Stimulated activated CD4-positive, alpha-beta T cell treated with anti-CD3 and anti-CD28 coated beads, Interleukin-1b, Interleukin-23, amount 100 ng/mL, for 24 hours (primary cell): Measurements from ENCODE around the gene CD99L2.
A peak's percentile ranks its signal among the peaks of the same experiment; 100 is the strongest.
"Not testable (repeated sequence)": the region's sequence is repeated elsewhere in the genome, so short reads cannot be mapped to it uniquely, and the experiment has no call there.

Experiments
- DNase-seq, 4 experiments: peaks; one replicate each; pipeline ENCODE4 v3.0.0-alpha.2; 2020; ENCODE audit warnings: low read depth in 4 of 4, low spot score in 1 of 4

Gene CD99L2

GRCh38 chrX:150897421-150898320 lies 797 bp downstream of the CD99L2 start:
- DNase-seq = peak in 2 of 4 experiments; percentile 28 to 34

- DNase-seq = no peak
Measured at GRCh38 chrX:150896632-150897031, 1.8 kb downstream of the CD99L2 start.

GRCh38 chrX:150893936-150894335 lies 4.5 kb downstream of the CD99L2 start:
- DNase-seq = no peak

DNA sequence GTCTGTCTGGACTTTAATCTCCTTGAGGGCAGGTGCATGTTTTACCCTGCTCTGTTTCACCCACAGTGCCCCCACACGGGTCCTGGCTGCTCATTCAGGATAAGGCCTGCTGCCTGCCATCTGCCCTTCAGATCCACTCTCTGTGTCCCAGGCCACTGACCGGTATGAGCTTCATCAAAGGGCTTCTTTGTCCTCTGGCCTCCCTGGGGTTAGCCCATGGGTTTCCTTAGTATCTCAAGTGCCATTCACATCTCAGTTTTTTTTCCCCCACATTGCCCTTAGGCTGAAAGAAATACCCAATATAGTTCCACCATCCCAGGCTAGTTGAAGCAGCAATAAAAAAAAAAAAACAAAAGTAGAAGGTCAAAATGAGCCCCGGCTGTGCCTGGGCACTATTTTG lies 9.3 kb downstream of the CD99L2 start:
- DNase-seq = no peak

DNA sequence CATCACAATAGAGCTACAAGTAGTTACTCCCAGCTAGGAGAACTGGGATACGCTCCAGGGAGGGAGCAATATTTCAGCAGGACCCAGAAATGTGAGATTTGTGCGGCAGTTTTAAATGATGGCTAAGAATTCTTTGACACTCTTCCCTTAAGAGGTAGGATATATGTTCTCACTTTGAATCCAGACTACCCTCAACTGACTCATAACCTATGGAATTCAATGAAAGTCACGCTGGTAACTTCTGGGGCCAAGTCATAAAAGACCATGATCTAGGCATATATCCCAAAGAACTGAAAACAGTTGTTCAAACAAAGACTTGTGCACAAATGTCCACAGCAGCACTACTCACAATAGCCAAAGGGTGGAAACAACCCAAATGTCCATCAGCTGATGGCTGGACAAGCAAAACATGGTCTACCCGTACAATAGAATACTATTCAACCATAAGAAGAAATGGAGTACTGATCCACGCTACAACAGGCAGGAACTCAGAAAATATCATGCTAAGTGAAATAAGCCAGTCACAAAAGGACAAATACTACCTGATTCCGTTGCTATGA lies 10.5 kb downstream of the CD99L2 start:
- DNase-seq = no peak

DNA sequence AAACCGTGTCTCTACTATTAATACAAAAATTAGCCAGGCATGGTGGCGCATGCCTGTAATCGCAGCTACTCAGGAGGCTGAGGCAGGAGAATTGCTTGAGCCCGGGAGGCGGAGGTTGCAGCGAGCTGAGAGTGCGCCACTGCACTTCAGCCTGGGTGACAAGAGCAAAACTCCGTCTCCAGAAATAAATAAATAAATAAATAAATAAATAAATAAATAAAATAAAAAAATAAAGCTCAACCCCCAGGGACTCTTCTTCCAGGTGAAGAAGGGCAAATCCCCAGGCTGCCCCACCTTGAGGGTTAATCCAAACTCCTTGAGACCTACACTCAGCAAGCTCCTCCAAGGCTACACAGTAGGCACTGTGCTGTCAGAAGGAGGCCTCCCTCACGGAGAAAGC lies 11.2 kb downstream of the CD99L2 start:
- not testable (repeated sequence) for DNase-seq

DNA sequence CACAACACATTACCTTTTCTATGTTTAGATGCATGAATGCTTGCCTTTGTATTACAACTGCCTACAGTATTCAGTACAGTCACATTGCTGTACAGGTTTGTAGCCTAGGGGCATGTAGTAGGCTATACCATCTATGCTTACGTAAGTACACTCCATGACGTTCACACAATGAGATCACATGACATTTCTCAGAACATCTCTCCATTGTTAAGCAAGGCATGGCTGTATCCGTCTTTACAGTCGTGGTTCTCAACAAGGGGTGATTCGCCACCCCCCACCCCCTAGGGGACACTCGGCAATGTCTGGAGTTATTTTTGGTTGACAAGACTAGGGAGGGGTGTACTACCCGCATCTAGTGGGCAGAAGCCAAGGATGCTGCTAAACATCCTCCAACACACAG lies 12.1 kb downstream of the CD99L2 start:
- no peak for DNase-seq

DNA sequence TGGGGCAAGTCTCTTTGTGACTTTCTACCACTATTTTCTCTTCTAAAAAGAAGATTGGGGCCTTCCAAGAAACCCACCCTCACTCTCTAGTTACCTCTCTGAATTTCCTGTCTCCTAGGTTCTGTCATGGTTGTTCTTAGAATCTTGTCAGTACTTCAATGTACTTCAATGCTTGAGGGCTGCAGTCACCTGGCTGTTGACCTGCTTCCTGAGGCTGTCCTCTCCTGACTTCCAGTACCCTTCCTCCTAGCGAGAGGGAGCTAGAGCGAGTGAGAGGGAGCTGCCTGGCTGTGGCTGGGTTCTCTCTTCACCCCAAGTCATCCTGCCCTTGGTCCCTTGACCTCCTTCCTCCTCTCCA lies 17.7 kb downstream of the CD99L2 start:
- DNase-seq = no peak

DNA sequence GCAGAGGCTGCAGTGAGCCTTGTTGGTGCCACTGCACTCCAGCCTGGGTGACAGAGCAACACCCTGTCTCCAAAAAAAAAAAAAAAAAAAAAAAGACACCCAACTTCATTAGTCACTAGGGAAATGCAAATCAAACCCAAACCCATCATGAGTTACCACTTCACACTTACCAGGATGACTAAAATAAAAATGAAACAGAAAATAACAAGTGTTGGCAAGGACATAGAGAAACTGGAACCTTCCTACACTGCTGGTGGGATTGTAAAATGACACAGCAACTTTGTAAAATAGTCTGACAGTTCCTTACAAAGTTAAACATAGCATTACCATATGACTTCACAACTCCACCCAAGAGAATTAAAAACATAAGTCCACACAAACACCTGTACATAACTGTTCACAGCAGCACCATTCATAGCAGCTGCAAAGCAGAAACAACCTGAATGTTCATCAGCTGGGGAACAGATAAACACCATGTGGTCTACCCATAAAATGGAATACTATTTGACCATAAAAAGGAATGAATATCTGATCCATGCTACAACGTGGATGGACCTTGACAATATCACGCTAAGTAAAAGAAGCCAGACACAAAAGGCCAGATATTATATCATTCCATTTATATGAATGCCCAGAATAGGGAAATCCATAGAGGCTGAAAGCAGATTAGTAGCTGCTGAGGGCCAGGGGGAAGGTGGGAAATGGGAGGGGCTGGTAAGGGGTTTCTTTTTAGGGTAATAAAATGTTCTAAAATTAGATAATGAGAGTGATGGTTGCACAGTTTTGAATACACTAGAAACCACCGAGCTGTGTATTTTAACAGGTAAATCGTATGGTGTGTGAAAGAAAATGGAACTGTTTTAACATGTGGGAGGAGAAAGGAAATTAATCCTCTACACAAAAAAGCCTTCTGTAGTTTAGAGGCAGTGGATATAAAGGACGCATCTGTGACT lies 18.3 kb downstream of the CD99L2 start:
- DNase-seq = no peak

DNA sequence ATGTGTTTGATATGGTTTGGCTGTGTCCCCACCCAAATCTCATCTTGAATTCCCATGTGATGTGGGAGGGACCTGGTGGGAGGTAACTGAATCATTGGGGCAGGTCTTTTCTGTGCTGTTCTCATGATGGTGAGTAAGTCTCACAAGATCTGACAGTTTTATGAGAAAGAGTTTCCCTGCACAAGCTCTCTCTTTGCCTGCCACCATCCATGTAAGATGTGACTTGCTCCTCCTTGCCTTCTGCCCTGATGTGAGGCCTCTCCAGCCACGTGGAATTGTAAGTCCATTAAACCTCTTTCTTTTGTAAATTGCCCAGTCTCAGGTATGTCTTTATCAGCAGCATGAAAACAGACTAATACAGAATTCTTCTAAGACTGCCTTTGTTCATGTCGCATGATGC lies 22.8 kb downstream of the CD99L2 start:
- not testable (repeated sequence) for DNase-seq

DNA sequence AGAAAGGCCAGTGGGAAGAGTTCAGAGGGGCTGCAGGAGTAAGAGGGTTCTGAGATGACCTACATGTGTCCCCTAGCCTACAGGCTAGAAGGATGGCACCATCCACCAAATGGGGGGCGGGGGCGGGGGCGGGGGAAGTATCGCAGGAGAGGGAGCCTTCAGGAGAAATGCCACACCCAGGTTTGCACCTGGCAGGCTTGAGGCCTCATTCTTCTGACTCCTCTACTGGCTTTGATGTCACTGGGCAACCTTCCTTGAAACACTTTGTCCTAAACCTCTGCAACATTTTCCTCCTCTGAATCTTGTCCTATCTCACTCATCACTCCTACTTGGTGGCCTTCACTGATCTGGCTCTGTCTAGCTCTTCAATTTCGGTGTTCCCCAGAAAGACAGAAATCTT lies 24.0 kb downstream of the CD99L2 start:
- no peak for DNase-seq

GRCh38 chrX:150873616-150874015 lies 24.9 kb downstream of the CD99L2 start:
- no peak for DNase-seq

GRCh38 chrX:150872773-150873336 lies 25.6 kb downstream of the CD99L2 start:
- DNase-seq = no peak

- no peak for DNase-seq
Measured at GRCh38 chrX:150871341-150871811, 27.1 kb downstream of the CD99L2 start.

DNA sequence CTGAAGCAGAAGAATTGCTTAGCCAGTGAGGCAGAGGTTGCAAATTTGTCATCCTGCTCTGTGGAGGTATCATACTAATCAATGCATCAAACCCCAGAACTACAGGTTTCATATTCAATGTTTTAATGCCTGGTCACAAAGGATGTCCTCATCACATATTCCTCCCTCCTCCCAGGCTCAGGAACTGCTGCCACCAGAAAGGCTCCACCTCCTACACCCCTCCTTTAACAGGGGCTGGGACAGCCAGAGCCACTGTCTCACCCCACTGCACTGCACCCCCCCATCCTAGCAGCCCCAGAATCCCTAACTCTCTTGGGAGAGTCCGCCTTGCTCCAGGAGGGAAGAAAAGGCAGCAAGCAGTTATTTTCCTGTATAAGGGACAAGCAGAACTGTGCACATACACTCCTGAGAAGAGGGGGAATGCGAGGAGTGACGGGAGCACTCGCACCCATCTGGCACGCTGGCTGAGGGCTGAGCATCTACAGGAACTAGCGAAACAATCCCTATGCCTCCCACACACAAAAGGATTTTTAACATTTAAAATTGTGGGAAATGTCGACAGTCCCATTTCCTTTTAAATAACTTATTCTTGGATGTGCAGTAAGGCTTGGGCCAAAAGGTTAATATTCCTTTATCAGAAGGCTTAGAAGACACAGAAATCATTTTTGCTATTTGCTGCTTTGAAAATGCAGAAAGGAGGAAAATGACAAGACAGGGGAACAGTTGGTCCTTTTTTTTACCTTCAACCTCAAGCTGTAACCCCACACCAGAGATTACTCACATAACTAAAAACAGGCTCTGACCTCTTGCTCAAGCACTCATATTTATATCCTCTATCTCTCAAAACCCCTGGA lies 27.8 kb downstream of the CD99L2 start:
- no peak for DNase-seq

- no peak for DNase-seq
Measured at GRCh38 chrX:150870029-150870428, 28.4 kb downstream of the CD99L2 start.

- DNase-seq = no peak
Measured at GRCh38 chrX:150869450-150869849, 29.0 kb downstream of the CD99L2 start.

DNA sequence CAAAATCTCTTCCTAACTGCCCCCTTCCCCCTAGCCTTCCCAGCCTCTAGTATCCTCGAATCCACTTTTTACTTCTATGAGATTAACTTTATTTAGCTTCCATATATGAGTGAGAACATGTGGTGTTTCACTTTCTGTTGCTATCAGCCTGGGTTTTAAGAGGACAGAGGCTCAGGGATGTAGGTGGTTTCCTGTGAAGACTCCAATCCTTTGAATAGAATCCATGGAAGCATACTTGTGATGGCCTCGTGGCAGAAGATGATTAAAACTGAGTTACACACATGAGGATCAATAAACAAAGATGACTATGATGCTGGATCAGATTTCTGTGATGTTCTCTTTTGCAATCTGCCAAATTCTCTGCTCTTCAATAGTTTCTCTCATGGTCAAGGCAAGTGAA lies 29.8 kb downstream of the CD99L2 start:
- DNase-seq = no peak

GRCh38 chrX:150864127-150864526 lies 34.3 kb downstream of the CD99L2 start:
- no peak for DNase-seq

- no peak for DNase-seq
Measured at GRCh38 chrX:150863191-150863590, 35.3 kb downstream of the CD99L2 start.
